Epithelial cell of proximal tubule (primary cell): ENCODE results near the gene ASPDH. TPM values are rescaled to one million over a fixed set of nuclear protein-coding genes. Genes with fewer than 3 reads are reported as not detected.

Experiments
- DNase-seq: peaks from one replicate; pipeline ENCODE4 v3.0.0-alpha.2; 2011; ENCODE audit warnings: low read depth
- H3K4me3 ChIP-seq: 2 replicates; pipeline ENCODE4 v1.5.1; 2011; ENCODE audit warnings: low read depth, mild to moderate bottlenecking, low read length
- total RNA-seq: library from RNA; depleted of rRNA; stranded (reverse); fragments of >200 nt; gene quantifications from 2 replicates; pipeline ENCODE4 v1.2.3, GENCODE V29; 2015
- TF ChIP-seq, protein P1 (sequence below): conservative IDR thresholded peaks from 2 replicates; pipeline ENCODE4 v1.5.1; 2012; ENCODE audit warnings: low read depth, mild to moderate bottlenecking, low read length

Gene ASPDH
- total RNA-seq, 1 donor from 2014 or later, result not detected

DNA sequence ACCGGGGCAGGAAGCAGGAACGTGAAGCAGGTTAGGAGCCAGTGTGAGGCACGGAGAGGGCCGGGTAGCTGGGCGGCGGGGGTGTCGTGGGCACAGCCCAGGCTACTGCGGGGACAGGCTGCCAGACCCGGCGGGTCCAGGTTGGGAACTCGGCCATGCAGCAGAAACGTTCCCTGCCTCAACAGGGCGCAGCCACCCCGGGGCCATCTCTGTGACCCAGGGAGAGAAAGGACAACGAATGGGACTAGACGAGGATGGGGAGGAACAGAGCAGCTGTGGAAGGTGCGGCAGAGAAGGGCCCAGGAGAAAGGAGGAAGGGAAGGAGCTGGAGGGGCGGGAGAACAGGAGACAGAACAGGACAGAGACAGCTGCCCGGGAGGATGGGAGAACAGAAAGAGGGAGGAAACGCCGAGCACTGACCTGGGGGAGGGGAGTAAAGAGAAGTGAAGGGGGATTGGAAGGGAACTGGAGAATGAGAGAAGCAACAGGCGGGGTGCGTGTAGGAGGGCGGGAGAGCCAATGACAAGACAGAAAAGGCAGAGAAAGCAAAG, 24.2 kb downstream of the ASPDH start:
- TF ChIP-seq, protein P1, sequence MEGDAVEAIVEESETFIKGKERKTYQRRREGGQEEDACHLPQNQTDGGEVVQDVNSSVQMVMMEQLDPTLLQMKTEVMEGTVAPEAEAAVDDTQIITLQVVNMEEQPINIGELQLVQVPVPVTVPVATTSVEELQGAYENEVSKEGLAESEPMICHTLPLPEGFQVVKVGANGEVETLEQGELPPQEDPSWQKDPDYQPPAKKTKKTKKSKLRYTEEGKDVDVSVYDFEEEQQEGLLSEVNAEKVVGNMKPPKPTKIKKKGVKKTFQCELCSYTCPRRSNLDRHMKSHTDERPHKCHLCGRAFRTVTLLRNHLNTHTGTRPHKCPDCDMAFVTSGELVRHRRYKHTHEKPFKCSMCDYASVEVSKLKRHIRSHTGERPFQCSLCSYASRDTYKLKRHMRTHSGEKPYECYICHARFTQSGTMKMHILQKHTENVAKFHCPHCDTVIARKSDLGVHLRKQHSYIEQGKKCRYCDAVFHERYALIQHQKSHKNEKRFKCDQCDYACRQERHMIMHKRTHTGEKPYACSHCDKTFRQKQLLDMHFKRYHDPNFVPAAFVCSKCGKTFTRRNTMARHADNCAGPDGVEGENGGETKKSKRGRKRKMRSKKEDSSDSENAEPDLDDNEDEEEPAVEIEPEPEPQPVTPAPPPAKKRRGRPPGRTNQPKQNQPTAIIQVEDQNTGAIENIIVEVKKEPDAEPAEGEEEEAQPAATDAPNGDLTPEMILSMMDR, result no peak
- no peak overlapping the region for H3K4me3 ChIP-seq
- no peak for DNase-seq

DNA sequence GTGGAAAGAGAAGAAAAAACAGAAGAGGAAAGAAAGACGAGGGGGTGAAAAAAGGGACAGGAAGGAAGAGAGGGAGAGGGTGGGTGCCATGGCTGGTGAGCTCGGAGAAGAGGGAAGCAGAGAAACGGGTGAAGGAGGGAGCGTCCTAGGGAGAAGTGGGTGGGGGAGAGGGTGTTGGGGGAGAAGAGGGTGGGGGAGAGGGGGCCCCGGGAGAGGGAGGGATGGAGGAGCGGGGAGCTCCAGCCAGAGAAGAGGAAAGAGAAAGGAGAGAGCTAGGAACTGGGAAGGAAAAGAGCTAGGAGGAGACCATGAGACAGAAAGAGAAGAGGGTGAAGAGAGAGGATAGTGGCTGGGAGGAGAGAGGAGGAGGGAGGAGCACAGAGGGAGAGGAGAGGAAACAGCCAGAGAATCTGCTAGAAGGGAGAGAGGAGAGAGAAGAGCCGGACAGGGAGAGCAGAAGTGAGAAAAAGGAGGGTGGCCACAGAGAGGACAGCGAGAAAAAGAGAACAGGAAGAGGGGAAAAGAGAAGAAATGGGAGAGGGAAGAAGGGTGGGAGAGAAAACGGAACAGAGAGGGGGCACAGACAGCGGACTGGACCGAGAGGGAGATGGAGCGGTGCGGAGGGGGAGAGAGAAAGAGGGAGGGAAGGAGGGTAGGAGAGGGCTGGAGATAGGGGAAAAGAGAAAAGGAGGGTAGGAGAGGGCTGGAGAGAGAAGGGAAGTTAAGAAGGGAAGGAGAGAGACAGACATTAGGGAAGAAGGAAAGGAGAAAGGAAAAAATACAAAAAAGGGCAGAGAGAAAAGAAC, 25.1 kb downstream of the ASPDH start:
- TF ChIP-seq, protein P1, result no peak
- DNase-seq, result no peak
- H3K4me3 ChIP-seq, result no peak overlapping the region

GRCh38 chr19:50486823-50487515, 26.7 kb downstream of the ASPDH start:
- H3K4me3 ChIP-seq, result no peak overlapping the region
- DNase-seq, result no peak
- TF ChIP-seq, protein P1, result peak; percentile 63

DNA sequence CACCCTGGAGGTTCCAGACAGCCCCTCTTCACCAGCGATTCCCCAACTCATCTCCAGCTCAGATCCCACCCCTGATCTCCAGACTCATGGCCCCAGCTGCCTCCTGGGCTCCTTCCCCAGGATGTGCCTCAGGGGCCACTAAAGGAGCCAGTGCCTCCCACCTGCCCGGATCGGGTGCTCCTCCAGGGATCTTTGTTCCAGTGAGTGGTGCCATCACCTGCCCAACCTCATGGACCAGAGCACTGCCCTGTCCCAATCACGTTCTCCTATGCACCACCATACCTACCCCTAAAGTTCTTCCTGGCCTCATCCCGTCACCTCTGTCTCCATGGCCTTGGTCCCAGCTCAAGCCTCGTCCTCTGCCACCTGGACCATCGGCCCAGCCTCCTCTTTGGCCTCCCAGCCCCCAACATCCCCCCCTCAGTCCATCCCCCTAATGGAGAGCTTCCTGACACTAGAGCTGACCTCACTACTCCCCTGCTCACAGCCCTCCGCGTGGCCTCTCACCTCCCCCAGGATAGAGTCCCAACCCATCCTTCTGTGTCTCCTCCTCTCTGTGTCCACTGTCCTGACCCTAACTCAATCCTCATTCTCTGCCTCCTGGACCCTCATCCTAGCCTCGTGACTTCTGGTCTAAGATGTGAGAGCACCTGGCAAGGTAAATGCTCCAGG, 28.3 kb downstream of the ASPDH start:
- H3K4me3 ChIP-seq, result no peak overlapping the region
- TF ChIP-seq, protein P1, result no peak
- no peak for DNase-seq

DNA sequence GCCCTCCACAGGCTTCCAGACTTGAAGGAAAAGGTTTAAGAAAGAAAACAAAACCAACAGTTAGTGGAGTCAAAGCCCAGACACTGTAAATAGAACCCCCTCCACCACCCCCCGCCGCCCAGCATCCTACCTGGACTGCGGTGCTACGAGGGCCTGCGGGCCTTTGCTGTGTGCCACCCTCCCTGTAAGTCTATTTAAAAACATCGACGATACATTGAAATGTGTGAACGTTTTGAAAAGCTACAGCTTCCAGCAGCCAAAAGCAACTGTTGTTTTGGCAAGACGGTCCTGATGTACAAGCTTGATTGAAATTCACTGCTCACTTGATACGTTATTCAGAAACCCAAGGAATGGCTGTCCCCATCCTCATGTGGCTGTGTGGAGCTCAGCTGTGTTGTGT, 30.8 kb downstream of the ASPDH start:
- TF ChIP-seq, protein P1, result no peak
- no peak overlapping the region for H3K4me3 ChIP-seq
- no peak for DNase-seq

GRCh38 chr19:50482271-50482855, 31.4 kb downstream of the ASPDH start:
- TF ChIP-seq, protein P1, result no peak
- DNase-seq, result no peak
- no peak overlapping the region for H3K4me3 ChIP-seq
